SK-N-SH treated with all-trans-retinoic acid at 6 μM for 48 hours (cell line): ENCODE measurements around the gene ERN2.

Source experiments
- ATAC-seq: fragments of 200-7000 bp; cut with Tn5 transposase; 3 replicates; pipeline ENCODE4 v1.9.1; 2020; ENCODE audit warnings: mild to moderate bottlenecking, moderate library complexity
- ARNTL ChIP-seq: fragments of 450-650 bp; formaldehyde crosslinking; IDR thresholded peaks from 2 replicates; pipeline ENCODE4 v1.5.0; 2020; ENCODE audit warnings: low read depth, mild to moderate bottlenecking, moderate library complexity, borderline replicate concordance
- BACH2 ChIP-seq: fragments of 250-450 bp; sonication (Bioruptor Pico); IDR thresholded peaks from 2 replicates; pipeline ENCODE4 v1.9.0; 2021; ENCODE audit warnings: mild to moderate bottlenecking, borderline replicate concordance
- CREB5 ChIP-seq: fragments of 250-450 bp; sonication (Bioruptor Pico); IDR thresholded peaks from 2 replicates; pipeline ENCODE4 v1.5.1; 2020; ENCODE audit warnings: low read depth, mild to moderate bottlenecking, moderate library complexity
- CSDC2 ChIP-seq: fragments of 250-450 bp; sonication (Bioruptor Pico); IDR thresholded peaks from 2 replicates; pipeline ENCODE4 v1.5.0; 2020; ENCODE audit warnings: mild to moderate bottlenecking, moderate library complexity
- CSRNP3 ChIP-seq: fragments of 250-450 bp; sonication (Bioruptor Pico); IDR thresholded peaks from 2 replicates; pipeline ENCODE4 v1.5.1; 2021; ENCODE audit warnings: mild to moderate bottlenecking, moderate library complexity
- ESRRG ChIP-seq: fragments of 250-450 bp; sonication (Bioruptor Pico); IDR thresholded peaks from 2 replicates; pipeline ENCODE4 v1.6.1; 2021; ENCODE audit warnings: mild to moderate bottlenecking
- GLIS3 ChIP-seq: fragments of 250-450 bp; sonication (Bioruptor Pico); IDR thresholded peaks from 2 replicates; pipeline ENCODE4 v1.5.0; 2020; ENCODE audit warnings: mild to moderate bottlenecking, moderate library complexity
- ISL1 ChIP-seq: fragments of 250-450 bp; sonication (Bioruptor Pico); IDR thresholded peaks from 2 replicates; pipeline ENCODE4 v2.1.2; 2022; ENCODE audit warnings: mild to moderate bottlenecking, moderate library complexity
- OSR1 ChIP-seq: fragments of 250-450 bp; sonication (Bioruptor Pico); IDR thresholded peaks from 2 replicates; pipeline ENCODE4 v1.8.0; 2022; ENCODE audit warnings: moderate library complexity, mild to moderate bottlenecking, inconsistent platforms
- PATZ1 ChIP-seq: fragments of 250-450 bp; sonication (Bioruptor Pico); IDR thresholded peaks from 2 replicates; pipeline ENCODE4 v1.8.0; 2020; ENCODE audit warnings: mild to moderate bottlenecking, moderate library complexity, borderline replicate concordance
- POU6F1 ChIP-seq: fragments of 250-450 bp; sonication (Bioruptor Pico); IDR thresholded peaks from 2 replicates; pipeline ENCODE4 v1.8.0; 2021; ENCODE audit warnings: low read depth, mild to moderate bottlenecking, moderate library complexity, borderline replicate concordance
- PPARA ChIP-seq: fragments of 250-450 bp; sonication (Bioruptor Pico); IDR thresholded peaks from 2 replicates; pipeline ENCODE4 v1.5.0; 2020; ENCODE audit warnings: mild to moderate bottlenecking, borderline replicate concordance
- SNAI2 ChIP-seq: fragments of 250-450 bp; sonication (Bioruptor Pico); IDR thresholded peaks from 2 replicates; pipeline ENCODE4 v1.5.0; 2020; ENCODE audit warnings: mild to moderate bottlenecking, moderate library complexity
- TCF4 ChIP-seq: fragments of 250-450 bp; sonication (Bioruptor Pico); IDR thresholded peaks from 2 replicates; pipeline ENCODE4 v1.8.0; 2021; ENCODE audit warnings: mild to moderate bottlenecking, moderate library complexity, borderline replicate concordance
- TOX ChIP-seq: fragments of 250-450 bp; sonication (Bioruptor Pico); IDR thresholded peaks from 2 replicates; pipeline ENCODE4 v1.8.0; 2021; ENCODE audit warnings: mild to moderate bottlenecking, moderate library complexity, borderline replicate concordance
- ZC3H10 ChIP-seq: fragments of 250-450 bp; sonication (Bioruptor Pico); IDR thresholded peaks from 2 replicates; pipeline ENCODE4 v1.5.1; 2021; ENCODE audit warnings: mild to moderate bottlenecking, moderate library complexity
- ZFP3 ChIP-seq: fragments of 250-450 bp; sonication (Bioruptor Pico); IDR thresholded peaks from 2 replicates; pipeline ENCODE4 v1.5.0; 2020; ENCODE audit warnings: mild to moderate bottlenecking, moderate library complexity
- ZFP30 ChIP-seq: fragments of 450-650 bp; formaldehyde crosslinking; IDR thresholded peaks from 2 replicates; pipeline ENCODE4 v1.5.0; 2022; ENCODE audit warnings: mild to moderate bottlenecking, moderate library complexity
- ZNF565 ChIP-seq: fragments of 450-650 bp; formaldehyde crosslinking; conservative IDR thresholded peaks from 2 replicates; pipeline ENCODE4 v1.5.0; 2020; ENCODE audit warnings: low read depth, mild to moderate bottlenecking, moderate library complexity
- ZNF70 ChIP-seq: fragments of 450-650 bp; formaldehyde crosslinking; IDR thresholded peaks from 2 replicates; pipeline ENCODE4 v1.5.0; 2020; ENCODE audit warnings: mild to moderate bottlenecking, moderate library complexity
- ZNF8 ChIP-seq: fragments of 450-650 bp; formaldehyde crosslinking; IDR thresholded peaks from 2 replicates; pipeline ENCODE4 v1.5.0; 2020; ENCODE audit warnings: mild to moderate bottlenecking, moderate library complexity

The ERN2 gene

GRCh38 chr16:23700509-23700908 is 12.5 kb downstream of the ERN2 start:
- peak; percentile 37; the same call in 1 of the 3 replicates for ATAC-seq
- TF ChIP-seq ESRRG (CRISPR knock-in tag) (no peak), PATZ1 (CRISPR knock-in tag) (no peak), CREB5 (CRISPR knock-in tag) (no peak), POU6F1 (no peak), ZNF565 (no peak), BACH2 (CRISPR knock-in tag) (no peak), ZFP30 (no peak), TOX (CRISPR knock-in tag) (no peak), SNAI2 (no peak), ZFP3 (no peak), GLIS3 (CRISPR knock-in tag) (no peak), TCF4 (no peak), ZNF70 (CRISPR knock-in tag) (no peak), ZNF8 (no peak), PPARA (CRISPR knock-in tag) (no peak), OSR1 (CRISPR knock-in tag) (no peak), ARNTL (CRISPR knock-in tag) (no peak), ZC3H10 (CRISPR knock-in tag) (no peak), ISL1 (CRISPR knock-in tag) (no peak), CSDC2 (no peak)

- TF ChIP-seq PPARA (CRISPR knock-in tag) = no peak
- no peak for TF ChIP-seq ESRRG (CRISPR knock-in tag)
- no peak for TF ChIP-seq TOX (CRISPR knock-in tag)
- TF ChIP-seq ZC3H10 (CRISPR knock-in tag) = no peak
- no peak for TF ChIP-seq ARNTL (CRISPR knock-in tag)
- no peak for TF ChIP-seq OSR1 (CRISPR knock-in tag)
- TF ChIP-seq ZFP30 = no peak
- TF ChIP-seq CSDC2 = no peak
- ATAC-seq = no peak
Observed at GRCh38 chr16:23700093-23700492, 12.9 kb downstream of the ERN2 start.

GRCh38 chr16:23699100-23699499 is 13.9 kb downstream of the ERN2 start:
- ATAC-seq = no peak
- TF ChIP-seq ZNF8 (no peak), ZNF565 (no peak), ISL1 (CRISPR knock-in tag) (no peak), CSRNP3 (no peak), GLIS3 (CRISPR knock-in tag) (no peak), TOX (CRISPR knock-in tag) (no peak), TCF4 (no peak), SNAI2 (no peak), ESRRG (CRISPR knock-in tag) (no peak), ZFP3 (no peak), BACH2 (CRISPR knock-in tag) (no peak), ZC3H10 (CRISPR knock-in tag) (no peak), CSDC2 (no peak), POU6F1 (no peak), CREB5 (CRISPR knock-in tag) (no peak), PATZ1 (CRISPR knock-in tag) (no peak)
- TF ChIP-seq, all 23 proteins: peak for 0
